ENCODE results near the gene UNG. TPM values are rescaled to one million over a fixed set of nuclear protein-coding genes. Genes with fewer than 3 reads are reported as not detected.

The UNG gene
- total RNA-seq, 1 donor from 2014 or later = 32.4 TPM

DNA sequence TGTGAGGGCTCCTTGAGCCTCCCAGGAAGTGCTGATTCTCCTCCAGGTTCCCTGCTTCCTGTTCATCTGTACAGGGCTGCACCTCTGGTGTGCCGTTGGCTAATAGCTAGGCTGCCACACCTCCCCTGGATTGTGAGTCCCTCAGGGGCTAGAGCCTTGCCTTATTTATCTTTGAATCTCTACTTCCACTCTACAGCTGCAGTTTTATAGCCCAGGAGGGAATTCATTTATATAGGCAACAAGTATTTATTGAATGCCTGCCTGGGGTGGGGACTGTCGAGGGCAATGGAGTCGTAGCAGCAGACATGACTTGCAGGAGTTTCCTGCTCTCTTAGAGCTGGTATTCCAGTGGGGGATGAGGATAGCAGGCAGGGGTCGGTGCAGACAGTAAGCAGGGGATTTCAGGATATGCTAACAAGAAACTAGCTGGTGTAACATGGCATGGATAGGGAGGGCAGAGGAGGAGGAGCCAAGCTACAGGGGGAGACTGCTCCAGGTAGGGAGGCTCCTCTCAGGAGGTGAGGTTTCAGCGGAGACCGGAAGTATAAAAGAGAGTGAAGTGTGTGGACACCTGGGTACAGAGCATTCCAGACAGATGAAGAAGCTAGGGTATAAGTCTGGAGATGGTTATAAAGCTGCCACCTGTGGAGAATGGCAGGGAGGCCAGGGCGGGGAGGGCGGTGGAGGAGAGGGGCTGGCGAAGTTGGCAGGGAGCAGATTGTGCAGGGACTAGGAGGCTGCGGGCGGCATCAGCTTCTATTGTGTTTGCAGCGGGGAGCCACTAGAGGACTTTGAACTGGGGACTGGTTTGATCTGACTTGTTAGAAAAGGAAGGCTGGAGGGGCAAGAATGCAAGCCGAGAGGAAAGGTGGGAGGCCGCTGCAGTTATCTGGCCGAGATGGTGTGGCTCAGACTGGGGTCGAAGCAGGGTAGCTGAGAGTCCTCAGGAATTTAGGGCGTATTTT is 27.8 kb upstream of the UNG start:
- peaks cover 13% of the 10 kb centered on the region for H3K36me3 Mint-ChIP-seq (ENCODE audit: unreplicated experiment)
- H3K4me3 Mint-ChIP-seq (ENCODE audit: unreplicated experiment) = no peak overlapping the region
- no peaks in the 10 kb centered on the region for H3K9me3 Mint-ChIP-seq (ENCODE audit: unreplicated experiment)
- no peak for DNase-seq
- no peak overlapping the region for H3K27ac Mint-ChIP-seq (ENCODE audit: unreplicated experiment)
- TF ChIP-seq, protein P1, sequence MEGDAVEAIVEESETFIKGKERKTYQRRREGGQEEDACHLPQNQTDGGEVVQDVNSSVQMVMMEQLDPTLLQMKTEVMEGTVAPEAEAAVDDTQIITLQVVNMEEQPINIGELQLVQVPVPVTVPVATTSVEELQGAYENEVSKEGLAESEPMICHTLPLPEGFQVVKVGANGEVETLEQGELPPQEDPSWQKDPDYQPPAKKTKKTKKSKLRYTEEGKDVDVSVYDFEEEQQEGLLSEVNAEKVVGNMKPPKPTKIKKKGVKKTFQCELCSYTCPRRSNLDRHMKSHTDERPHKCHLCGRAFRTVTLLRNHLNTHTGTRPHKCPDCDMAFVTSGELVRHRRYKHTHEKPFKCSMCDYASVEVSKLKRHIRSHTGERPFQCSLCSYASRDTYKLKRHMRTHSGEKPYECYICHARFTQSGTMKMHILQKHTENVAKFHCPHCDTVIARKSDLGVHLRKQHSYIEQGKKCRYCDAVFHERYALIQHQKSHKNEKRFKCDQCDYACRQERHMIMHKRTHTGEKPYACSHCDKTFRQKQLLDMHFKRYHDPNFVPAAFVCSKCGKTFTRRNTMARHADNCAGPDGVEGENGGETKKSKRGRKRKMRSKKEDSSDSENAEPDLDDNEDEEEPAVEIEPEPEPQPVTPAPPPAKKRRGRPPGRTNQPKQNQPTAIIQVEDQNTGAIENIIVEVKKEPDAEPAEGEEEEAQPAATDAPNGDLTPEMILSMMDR (IDR thresholded peaks at IDR 0.05; ENCODE audit: partially characterized antibody, unreplicated experiment) = no peak
- peaks cover 5% of the 10 kb centered on the region for H3K27me3 Mint-ChIP-seq (ENCODE audit: unreplicated experiment)
- no peaks in the 10 kb centered on the region for H3K4me1 Mint-ChIP-seq (ENCODE audit: low read depth, unreplicated experiment)

DNA sequence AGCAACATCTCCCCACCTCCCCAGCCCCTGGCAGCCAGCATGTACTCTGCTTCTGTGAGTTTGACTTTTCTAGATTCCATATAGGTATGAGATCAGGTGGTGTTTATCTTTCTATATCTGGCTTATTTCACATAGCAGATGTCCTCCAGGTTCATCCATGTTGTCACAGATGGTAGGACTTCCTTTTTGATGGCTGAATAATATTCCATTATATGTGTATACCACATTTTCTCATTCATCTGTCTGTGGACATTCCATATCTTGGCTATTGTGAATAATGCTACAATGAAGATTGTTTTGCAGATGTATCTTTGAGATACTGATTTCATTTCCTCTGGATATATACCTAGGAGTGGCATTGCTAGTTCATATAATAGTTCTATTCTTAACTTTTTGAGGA is 22.5 kb upstream of the UNG start:
- TF ChIP-seq, protein P1 (IDR thresholded peaks at IDR 0.05; ENCODE audit: partially characterized antibody, unreplicated experiment) = no peak
- H3K4me1 Mint-ChIP-seq (ENCODE audit: low read depth, unreplicated experiment) = no peaks in the 10 kb centered on the region

DNA sequence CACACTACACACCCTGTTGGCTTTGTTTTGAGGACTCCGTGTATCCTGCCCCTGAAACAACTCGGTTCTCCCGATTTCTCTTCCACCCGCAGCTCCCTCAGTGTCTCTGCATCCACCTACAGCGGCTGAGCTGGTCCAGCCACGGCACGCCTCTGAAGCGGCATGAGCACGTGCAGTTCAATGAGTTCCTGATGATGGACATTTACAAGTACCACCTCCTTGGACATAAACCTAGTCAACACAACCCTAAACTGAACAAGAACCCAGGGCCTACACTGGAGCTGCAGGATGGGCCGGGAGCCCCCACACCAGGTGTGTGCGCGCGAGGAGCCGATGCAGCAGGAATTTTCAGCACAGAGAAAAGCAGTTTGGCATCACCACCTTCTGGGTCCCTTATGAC is 14.6 kb upstream of the UNG start:
- TF ChIP-seq, protein P1 (IDR thresholded peaks at IDR 0.05; ENCODE audit: partially characterized antibody, unreplicated experiment) = no peak
- no peak for DNase-seq
- Mint-ChIP-seq H3K4me1 (ENCODE audit: low read depth, unreplicated experiment) (no peaks in the 10 kb centered on the region), H3K36me3 (ENCODE audit: unreplicated experiment) (peaks cover 17% of the 10 kb centered on the region), H3K9me3 (ENCODE audit: unreplicated experiment) (no peaks in the 10 kb centered on the region), H3K27me3 (ENCODE audit: unreplicated experiment) (no peaks in the 10 kb centered on the region), H3K4me3 (ENCODE audit: unreplicated experiment) (no peak overlapping the region), H3K27ac (ENCODE audit: unreplicated experiment) (no peak overlapping the region)

More for the DNA sequence above, 22.5 kb upstream of the UNG start:
- Mint-ChIP-seq H3K4me3 (ENCODE audit: unreplicated experiment) (no peak overlapping the region), H3K27ac (ENCODE audit: unreplicated experiment) (no peak overlapping the region), H3K9me3 (ENCODE audit: unreplicated experiment) (peaks cover 3% of the 10 kb centered on the region), H3K36me3 (ENCODE audit: unreplicated experiment) (peaks cover 24% of the 10 kb centered on the region), H3K27me3 (ENCODE audit: unreplicated experiment) (peaks cover 3% of the 10 kb centered on the region)
- DNase-seq = no peak

DNA sequence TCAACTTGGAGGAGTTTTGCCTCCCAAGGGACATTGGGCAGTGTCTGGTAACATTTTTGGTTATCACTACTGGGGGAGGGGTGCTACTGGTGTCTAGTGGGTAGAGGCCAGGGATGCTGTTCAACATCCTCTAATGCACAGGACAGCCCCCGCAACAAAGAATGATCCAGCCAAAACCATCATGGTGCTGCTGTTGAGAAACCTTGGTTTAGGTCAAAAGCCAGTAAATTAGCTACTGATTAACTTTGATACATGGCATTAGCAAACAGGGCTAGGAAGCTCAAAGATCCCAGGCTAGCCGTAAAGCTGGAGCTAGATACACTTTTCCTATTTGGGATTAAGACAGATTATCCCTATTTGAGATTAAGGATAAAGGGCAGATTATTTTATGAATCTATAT is 13.0 kb upstream of the UNG start:
- Mint-ChIP-seq H3K36me3 (ENCODE audit: unreplicated experiment) (peaks cover 12% of the 10 kb centered on the region), H3K9me3 (ENCODE audit: unreplicated experiment) (no peaks in the 10 kb centered on the region), H3K4me3 (ENCODE audit: unreplicated experiment) (no peak overlapping the region), H3K27me3 (ENCODE audit: unreplicated experiment) (no peaks in the 10 kb centered on the region), H3K27ac (ENCODE audit: unreplicated experiment) (no peak overlapping the region), H3K4me1 (ENCODE audit: low read depth, unreplicated experiment) (no peaks in the 10 kb centered on the region)
- TF ChIP-seq, protein P1 (IDR thresholded peaks at IDR 0.05; ENCODE audit: partially characterized antibody, unreplicated experiment) = no peak
- DNase-seq = no peak

DNA sequence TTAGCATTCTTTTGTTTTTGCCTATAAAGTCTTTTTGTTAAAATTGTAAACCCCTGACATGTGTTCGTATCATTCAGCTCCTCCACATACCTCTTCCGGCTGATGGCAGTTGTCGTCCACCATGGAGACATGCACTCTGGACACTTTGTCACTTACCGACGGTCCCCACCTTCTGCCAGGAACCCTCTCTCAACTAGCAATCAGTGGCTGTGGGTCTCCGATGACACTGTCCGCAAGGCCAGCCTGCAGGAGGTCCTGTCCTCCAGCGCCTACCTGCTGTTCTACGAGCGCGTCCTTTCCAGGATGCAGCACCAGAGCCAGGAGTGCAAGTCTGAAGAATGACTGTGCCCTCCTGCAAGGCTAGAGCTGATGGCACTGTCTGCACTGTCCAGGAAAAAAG is 11.8 kb upstream of the UNG start:
- no peak for DNase-seq
- Mint-ChIP-seq H3K27me3 (ENCODE audit: unreplicated experiment) (no peaks in the 10 kb centered on the region), H3K27ac (ENCODE audit: unreplicated experiment) (no peak overlapping the region), H3K36me3 (ENCODE audit: unreplicated experiment) (peaks cover 6% of the 10 kb centered on the region), H3K9me3 (ENCODE audit: unreplicated experiment) (no peaks in the 10 kb centered on the region), H3K4me1 (ENCODE audit: low read depth, unreplicated experiment) (no peaks in the 10 kb centered on the region), H3K4me3 (ENCODE audit: unreplicated experiment) (no peak overlapping the region)
- TF ChIP-seq, protein P1 (IDR thresholded peaks at IDR 0.05; ENCODE audit: partially characterized antibody, unreplicated experiment) = no peak
